HL-60 (cell line): ENCODE measurements around the gene ZPR1.

ENCODE experiments used
- GABPA ChIP-seq: IDR thresholded peaks from 2 replicates; pipeline ENCODE4 v1.6.1; 2012; ENCODE audit warnings: low read depth
- POLR2AphosphoS5 ChIP-seq: IDR thresholded peaks from 2 replicates; pipeline ENCODE4 v1.6.1; 2012; ENCODE audit warnings: low read depth
- SPI1 ChIP-seq: IDR thresholded peaks from 2 replicates; pipeline ENCODE4 v1.6.1; 2012; ENCODE audit warnings: low read depth, mild to moderate bottlenecking, borderline replicate concordance
- TF ChIP-seq, protein P1 (sequence below): IDR thresholded peaks from 2 replicates; pipeline ENCODE4 v1.6.1; 2012; ENCODE audit warnings: low read depth; ENCODE audit not compliant: insufficient replicate concordance
- TF ChIP-seq, protein P2 (sequence below): IDR thresholded peaks from one replicate; pipeline ENCODE4 v1.5.1; 2011; ENCODE audit warnings: low read length, control low read depth, inconsistent platforms; ENCODE audit not compliant: insufficient read depth

DNA sequence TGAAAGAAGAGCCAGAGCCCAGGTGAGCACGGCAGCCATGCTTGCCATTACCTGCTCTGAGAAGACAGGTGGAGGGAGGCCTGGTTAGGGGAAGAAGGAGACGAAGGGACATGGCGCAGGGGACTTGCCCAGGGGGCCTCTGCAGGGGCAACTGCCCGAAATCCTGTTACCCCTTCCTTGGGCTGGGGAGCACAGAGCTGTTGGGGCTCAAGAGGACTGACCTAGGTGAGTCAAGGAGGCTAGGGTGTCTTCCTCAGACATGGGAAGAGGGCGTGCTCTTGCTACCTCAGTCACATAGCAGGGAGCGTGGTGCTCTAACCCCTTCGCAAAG, 4.0 kb upstream of the ZPR1 start, which contains the start of gene APOA5:
- TF ChIP-seq, protein P1, sequence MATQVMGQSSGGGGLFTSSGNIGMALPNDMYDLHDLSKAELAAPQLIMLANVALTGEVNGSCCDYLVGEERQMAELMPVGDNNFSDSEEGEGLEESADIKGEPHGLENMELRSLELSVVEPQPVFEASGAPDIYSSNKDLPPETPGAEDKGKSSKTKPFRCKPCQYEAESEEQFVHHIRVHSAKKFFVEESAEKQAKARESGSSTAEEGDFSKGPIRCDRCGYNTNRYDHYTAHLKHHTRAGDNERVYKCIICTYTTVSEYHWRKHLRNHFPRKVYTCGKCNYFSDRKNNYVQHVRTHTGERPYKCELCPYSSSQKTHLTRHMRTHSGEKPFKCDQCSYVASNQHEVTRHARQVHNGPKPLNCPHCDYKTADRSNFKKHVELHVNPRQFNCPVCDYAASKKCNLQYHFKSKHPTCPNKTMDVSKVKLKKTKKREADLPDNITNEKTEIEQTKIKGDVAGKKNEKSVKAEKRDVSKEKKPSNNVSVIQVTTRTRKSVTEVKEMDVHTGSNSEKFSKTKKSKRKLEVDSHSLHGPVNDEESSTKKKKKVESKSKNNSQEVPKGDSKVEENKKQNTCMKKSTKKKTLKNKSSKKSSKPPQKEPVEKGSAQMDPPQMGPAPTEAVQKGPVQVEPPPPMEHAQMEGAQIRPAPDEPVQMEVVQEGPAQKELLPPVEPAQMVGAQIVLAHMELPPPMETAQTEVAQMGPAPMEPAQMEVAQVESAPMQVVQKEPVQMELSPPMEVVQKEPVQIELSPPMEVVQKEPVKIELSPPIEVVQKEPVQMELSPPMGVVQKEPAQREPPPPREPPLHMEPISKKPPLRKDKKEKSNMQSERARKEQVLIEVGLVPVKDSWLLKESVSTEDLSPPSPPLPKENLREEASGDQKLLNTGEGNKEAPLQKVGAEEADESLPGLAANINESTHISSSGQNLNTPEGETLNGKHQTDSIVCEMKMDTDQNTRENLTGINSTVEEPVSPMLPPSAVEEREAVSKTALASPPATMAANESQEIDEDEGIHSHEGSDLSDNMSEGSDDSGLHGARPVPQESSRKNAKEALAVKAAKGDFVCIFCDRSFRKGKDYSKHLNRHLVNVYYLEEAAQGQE = no peak
- TF ChIP-seq, protein P2, sequence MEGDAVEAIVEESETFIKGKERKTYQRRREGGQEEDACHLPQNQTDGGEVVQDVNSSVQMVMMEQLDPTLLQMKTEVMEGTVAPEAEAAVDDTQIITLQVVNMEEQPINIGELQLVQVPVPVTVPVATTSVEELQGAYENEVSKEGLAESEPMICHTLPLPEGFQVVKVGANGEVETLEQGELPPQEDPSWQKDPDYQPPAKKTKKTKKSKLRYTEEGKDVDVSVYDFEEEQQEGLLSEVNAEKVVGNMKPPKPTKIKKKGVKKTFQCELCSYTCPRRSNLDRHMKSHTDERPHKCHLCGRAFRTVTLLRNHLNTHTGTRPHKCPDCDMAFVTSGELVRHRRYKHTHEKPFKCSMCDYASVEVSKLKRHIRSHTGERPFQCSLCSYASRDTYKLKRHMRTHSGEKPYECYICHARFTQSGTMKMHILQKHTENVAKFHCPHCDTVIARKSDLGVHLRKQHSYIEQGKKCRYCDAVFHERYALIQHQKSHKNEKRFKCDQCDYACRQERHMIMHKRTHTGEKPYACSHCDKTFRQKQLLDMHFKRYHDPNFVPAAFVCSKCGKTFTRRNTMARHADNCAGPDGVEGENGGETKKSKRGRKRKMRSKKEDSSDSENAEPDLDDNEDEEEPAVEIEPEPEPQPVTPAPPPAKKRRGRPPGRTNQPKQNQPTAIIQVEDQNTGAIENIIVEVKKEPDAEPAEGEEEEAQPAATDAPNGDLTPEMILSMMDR = no peak
- TF ChIP-seq POLR2AphosphoS5 (no peak), SPI1 (no peak), GABPA (no peak)
